ENCODE results near the gene REL. TPM values are rescaled to one million over a fixed set of nuclear protein-coding genes. Genes with fewer than 3 reads are reported as not detected.
"Not testable (repeated sequence)": the region's sequence is repeated elsewhere in the genome, so short reads cannot be mapped to it uniquely, and the experiment has no call there.

Gene REL
- total and polyA plus RNA-seq, 9 of the 15 experiments (the other 6 are each of a cell fraction or from before 2014, with no cell fraction given), result 0.63 to 8.6 (median 6.3) TPM

- TF ChIP-seq PTTG1 (tag; IDR thresholded peaks at IDR 0.05; ENCODE audit: low read depth), result no peak
These were observed 45.6 kb downstream of the REL start (continued) for GRCh38 chr2:60926741-60927552.

- CTCF ChIA-PET (ENCODE audit: low intra/inter-chr PET ratio); in situ Hi-C loops (cut with MboI); FAIRE-seq: not testable (repeated sequence)
These were observed 50.7 kb downstream of the REL start for GRCh38 chr2:60932061-60932460.

GRCh38 chr2:60932954-60933353, 51.6 kb downstream of the REL start:
- ChIA-PET POLR2A (no interaction called here), CTCF (ENCODE audit: low intra/inter-chr PET ratio) (no interaction called here)
- TF ChIP-seq SMARCB1 (IDR thresholded peaks at IDR 0.05; ENCODE audit: insufficient read length, low read depth) (no peak), ZNF586 (CRISPR knock-in tag; conservative IDR thresholded peaks at IDR 0.05) (no peak), FOXJ2 (tag; IDR thresholded peaks at IDR 0.05) (no peak), ZBTB33 (CRISPR knock-in tag; IDR thresholded peaks at IDR 0.05) (no peak), NFRKB (IDR thresholded peaks at IDR 0.05; ENCODE audit: low read depth) (no peak), ATF6 (CRISPR knock-in tag; IDR thresholded peaks at IDR 0.05) (no peak), TEAD2 (tag; IDR thresholded peaks at IDR 0.05) (no peak), GTF2E2 (tag; IDR thresholded peaks at IDR 0.05) (no peak)
- no peaks in the 10 kb centered on the region for H3K9me1 ChIP-seq (ENCODE audit: control insufficient read depth, insufficient read depth, low read length)
- H3K27ac ChIP-seq (ENCODE audit: extremely low read depth, low read depth, low read length), result no peak overlapping the region
- H2AFZ ChIP-seq (ENCODE audit: low read depth, low read length), result no peak overlapping the region
- no peaks in the 10 kb centered on the region for H3K9me3 ChIP-seq (replicated peaks; ENCODE audit: control insufficient read depth, insufficient read depth, low read depth, low read length)
- H3K9ac ChIP-seq (ENCODE audit: insufficient read depth in 1 of 2, low read depth in 2 of 2, low read length in 2 of 2), result no peak overlapping the region
- no peaks in the 10 kb centered on the region for H3K79me2 ChIP-seq (ENCODE audit: control insufficient read depth, insufficient read depth, low read length)
- H4K20me1 ChIP-seq (replicated peaks; ENCODE audit: control insufficient read depth, insufficient read depth, low read length), result no peaks in the 10 kb centered on the region
- in situ Hi-C loops (cut with MboI) (no loop called here), intact Hi-C loops (cut with micrococcal nuclease) (no loop called here)
- BruUV-seq (replicated peaks), result no TSS peak
- ATAC-seq (no peak), DNase-seq (ENCODE audit: extremely low read depth in 1 of 4, low spot score in 3 of 4) (no peak), FAIRE-seq (no peak)
- no peaks in the 10 kb centered on the region; the same call in 2 of the 3 replicates for H3K36me3 ChIP-seq (ENCODE audit: control insufficient read depth, insufficient read depth, low read length)
- no peak overlapping the region for H3K4me2 ChIP-seq (ENCODE audit: insufficient read depth, low read length)
- no peaks in the 10 kb centered on the region for H3K27me3 ChIP-seq (ENCODE audit: control insufficient read depth in 2 of 2, insufficient read depth in 2 of 2, low read length in 2 of 2)
- no peak overlapping the region for H3K4me3 ChIP-seq
- WGBS (ENCODE audit: insufficient coverage, low coverage, missing lambda C conversion rate), result 81% methylated on average over 3 of the region's 3 CpGs
- no peaks in the 10 kb centered on the region for H3K4me1 ChIP-seq (replicated peaks in 1 of 2; ENCODE audit: control insufficient read depth in 2 of 2, insufficient read depth in 2 of 2, low read length in 2 of 2)

More at GRCh38 chr2:60932061-60932460, 50.7 kb downstream of the REL start:
- intact Hi-C loops (cut with micrococcal nuclease); H3K4me3 ChIP-seq; ATAC-seq; H3K4me2 ChIP-seq (ENCODE audit: insufficient read depth, low read length); H4K20me1 ChIP-seq (replicated peaks; ENCODE audit: control insufficient read depth, insufficient read depth, low read length); H2AFZ ChIP-seq (ENCODE audit: low read depth, low read length); H3K9me1 ChIP-seq (ENCODE audit: control insufficient read depth, insufficient read depth, low read length); H3K4me1 ChIP-seq (replicated peaks in 1 of 2; ENCODE audit: control insufficient read depth in 2 of 2, insufficient read depth in 2 of 2, low read length in 2 of 2); BruUV-seq (replicated peaks); H3K27me3 ChIP-seq (ENCODE audit: control insufficient read depth in 2 of 2, insufficient read depth in 2 of 2, low read length in 2 of 2); H3K9ac ChIP-seq (ENCODE audit: insufficient read depth in 1 of 2, low read depth in 2 of 2, low read length in 2 of 2); H3K9me3 ChIP-seq (replicated peaks; ENCODE audit: control insufficient read depth, insufficient read depth, low read depth, low read length); H3K36me3 ChIP-seq (ENCODE audit: control insufficient read depth, insufficient read depth, low read length); H3K79me2 ChIP-seq (ENCODE audit: control insufficient read depth, insufficient read depth, low read length); H3K27ac ChIP-seq (ENCODE audit: extremely low read depth, low read depth, low read length); DNase-seq (ENCODE audit: extremely low read depth in 1 of 4, low spot score in 3 of 4): not testable (repeated sequence)
- POLR2A ChIA-PET, result interaction anchor here (0.6 kb wide), 1 partner anchor 37 kb away, joined by 3 read pairs; no protein-coding TSS in a partner anchor
- WGBS (ENCODE audit: insufficient coverage, low coverage, missing lambda C conversion rate), result 72% methylated on average over 5 of the region's 5 CpGs
